A204.1 (cell line): ENCODE data around the gene RAP1GAP2.
"Not testable (repeated sequence)": the region's sequence is repeated elsewhere in the genome, so short reads cannot be mapped to it uniquely, and the experiment has no call there.

Experiments
- FAIRE-seq: peaks from 2 replicates; lab custom pipeline; 2012; peaks lifted over from hg19 to GRCh38; lab: Jason Lieb, UNC

Gene RAP1GAP2

GRCh38 chr17:2974347-2974746 lies 178.1 kb downstream of the RAP1GAP2 start:
- no peak for FAIRE-seq

- FAIRE-seq, result no peak
Measured at GRCh38 chr17:2975469-2975958, 179.3 kb downstream of the RAP1GAP2 start.

DNA sequence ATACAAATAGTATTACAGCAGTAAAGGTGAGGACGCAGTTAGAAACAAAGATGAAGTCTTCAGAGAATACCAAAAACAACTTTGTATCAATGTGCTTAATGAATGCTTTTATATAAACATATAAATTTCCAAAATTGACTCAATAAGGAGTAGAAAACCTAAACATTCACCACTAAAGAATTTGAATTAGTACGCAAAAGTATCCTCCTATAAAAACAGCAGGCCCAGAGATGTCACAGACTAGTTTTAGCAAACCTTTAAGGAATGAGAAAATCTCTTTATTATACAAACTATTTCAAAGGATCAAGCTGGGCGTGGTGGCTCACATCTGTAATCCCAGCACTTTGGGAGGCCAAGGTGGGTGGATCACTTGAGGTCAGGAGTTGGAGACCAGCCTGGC lies 180.9 kb downstream of the RAP1GAP2 start:
- no peak for FAIRE-seq

- no peak for FAIRE-seq
Measured at GRCh38 chr17:2978116-2978515, 181.9 kb downstream of the RAP1GAP2 start.

DNA sequence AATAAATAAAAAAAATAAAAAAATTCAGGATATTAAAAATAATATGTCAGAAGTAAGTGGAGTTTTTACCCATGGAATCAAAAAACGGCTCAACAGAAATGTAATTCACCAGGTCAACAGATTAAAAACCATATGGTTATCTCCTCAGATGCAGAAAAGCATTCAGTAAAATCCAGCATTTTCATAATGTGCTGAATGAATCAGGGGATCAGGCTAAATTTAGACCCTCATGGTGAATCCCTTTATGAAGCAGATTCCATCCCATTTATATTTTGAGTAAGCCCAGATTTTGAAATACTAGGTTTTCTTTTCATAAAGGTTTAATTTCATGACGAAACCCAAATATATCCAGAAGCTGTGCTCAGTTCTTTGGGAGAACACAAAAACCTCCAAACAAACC lies 182.8 kb downstream of the RAP1GAP2 start:
- no peak for FAIRE-seq

DNA sequence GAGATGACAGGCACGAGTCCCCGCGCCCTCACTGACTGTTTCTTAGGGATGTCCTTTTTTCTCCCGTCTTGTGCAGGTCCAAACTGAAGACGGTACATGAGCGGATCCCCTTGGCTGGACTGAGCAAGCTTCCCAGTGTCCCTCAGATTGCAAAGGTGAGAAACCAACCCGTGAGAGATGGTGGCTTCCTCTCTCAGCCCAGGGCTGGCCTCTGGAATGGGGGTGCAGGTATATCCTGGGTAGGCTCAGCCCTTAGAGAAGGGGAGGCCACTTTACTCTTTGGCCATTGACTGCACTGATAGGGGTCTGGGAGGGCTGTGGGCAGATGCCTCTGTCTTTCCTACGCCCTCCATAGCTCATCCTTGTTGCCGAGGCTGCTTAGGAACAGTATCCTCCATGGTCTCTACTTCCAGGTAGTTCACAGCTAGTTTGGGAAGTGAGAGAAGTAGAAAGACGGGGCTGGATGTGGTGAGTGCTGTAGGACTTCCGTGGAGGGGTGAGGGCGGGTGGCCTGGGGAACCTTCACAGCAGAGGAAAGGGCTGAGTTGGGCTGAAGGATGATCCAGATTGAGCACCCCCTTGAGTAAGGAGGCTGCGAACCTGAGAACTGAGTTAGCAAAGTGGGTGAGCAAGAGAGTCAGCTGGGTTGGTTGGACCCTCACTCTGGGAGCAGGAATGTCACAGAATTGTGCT lies 184.1 kb downstream of the RAP1GAP2 start:
- FAIRE-seq, result no peak

DNA sequence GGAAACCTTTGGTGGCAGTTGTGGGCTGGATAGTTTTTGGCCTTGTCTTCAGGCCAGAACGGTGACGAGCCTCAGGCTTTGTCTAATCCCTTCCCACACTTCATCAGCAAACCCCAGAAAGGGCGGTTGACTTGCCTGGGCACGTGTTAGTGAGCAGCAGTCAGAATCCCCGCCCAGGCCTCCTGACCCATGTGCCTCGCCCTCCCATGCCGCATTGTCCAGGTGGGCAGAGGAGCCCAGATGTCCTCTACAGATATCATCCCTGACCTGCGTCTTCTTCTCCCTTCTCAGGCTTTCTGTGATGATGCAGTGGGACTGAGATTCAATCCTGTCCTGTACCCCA lies 184.6 kb downstream of the RAP1GAP2 start:
- FAIRE-seq, result no peak

DNA sequence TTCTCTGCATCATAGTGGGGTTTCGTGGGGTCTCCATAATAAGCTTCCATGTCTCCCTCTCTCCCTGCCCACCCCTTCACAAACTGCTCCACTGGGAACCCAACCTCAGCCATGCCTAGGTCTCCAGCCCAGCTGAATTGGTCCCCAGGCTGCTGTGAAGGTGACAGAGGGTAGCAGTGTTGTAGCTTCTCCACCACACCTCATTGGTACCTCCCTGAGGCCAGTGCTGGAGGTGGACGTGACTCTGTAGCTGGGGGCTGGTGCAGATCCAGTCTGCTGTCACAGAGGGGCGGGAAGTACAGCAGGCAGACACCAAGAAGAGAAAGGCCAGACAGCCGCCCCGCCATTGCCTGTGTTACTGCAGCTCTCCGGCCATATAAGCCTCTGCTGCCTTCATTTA lies 185.1 kb downstream of the RAP1GAP2 start:
- FAIRE-seq, result no peak

DNA sequence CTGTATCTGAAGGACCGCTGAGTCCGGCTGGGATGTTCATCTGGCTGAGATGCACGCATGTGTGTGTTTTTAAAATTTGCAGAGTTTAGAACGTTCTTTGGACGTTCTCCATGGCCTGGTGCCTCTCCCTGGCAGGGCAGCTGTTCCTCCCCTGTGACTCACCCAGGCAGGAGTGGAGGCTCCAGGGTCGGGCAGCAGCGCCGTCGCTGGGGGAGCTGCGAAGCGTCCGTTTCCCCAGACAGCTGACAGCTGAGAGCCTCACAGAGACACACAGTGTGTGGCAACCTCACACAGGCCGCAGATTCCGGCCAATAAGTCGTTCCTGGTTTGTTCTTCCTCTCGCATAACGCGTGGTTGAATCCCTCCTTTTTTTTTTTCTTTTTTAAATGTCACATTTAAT lies 186.6 kb downstream of the RAP1GAP2 start:
- no peak for FAIRE-seq

- FAIRE-seq, result no peak
Measured at GRCh38 chr17:2983255-2983654, 187.0 kb downstream of the RAP1GAP2 start.

- no peak for FAIRE-seq
Measured at GRCh38 chr17:2985318-2985717, 189.1 kb downstream of the RAP1GAP2 start.

GRCh38 chr17:2986925-2987324 lies 190.7 kb downstream of the RAP1GAP2 start:
- no peak for FAIRE-seq

GRCh38 chr17:2989396-2989795 lies 193.2 kb downstream of the RAP1GAP2 start:
- FAIRE-seq, result not testable (repeated sequence)

DNA sequence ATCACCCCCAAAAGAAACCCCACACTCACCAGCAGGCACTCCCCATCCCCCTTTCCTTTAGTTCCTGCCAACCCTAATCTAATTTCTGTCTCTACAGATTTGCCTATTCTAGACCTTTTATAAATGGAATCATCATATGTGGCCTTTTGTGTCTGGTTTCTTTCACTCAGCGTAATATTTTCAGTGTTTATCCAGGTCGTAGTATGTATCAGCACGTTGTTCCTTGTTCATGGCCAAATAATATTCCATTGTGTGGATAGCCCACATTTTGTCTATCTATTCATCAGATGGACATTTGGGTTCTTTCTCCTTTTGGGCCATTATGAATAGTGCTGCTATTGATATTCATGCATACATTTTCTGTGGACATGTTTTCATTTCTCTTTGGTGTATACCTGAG lies 193.6 kb downstream of the RAP1GAP2 start:
- no peak for FAIRE-seq

GRCh38 chr17:2990396-2990795 lies 194.2 kb downstream of the RAP1GAP2 start:
- FAIRE-seq, result no peak

GRCh38 chr17:2991396-2992180 lies 195.3 kb downstream of the RAP1GAP2 start:
- FAIRE-seq, result not testable (repeated sequence)

DNA sequence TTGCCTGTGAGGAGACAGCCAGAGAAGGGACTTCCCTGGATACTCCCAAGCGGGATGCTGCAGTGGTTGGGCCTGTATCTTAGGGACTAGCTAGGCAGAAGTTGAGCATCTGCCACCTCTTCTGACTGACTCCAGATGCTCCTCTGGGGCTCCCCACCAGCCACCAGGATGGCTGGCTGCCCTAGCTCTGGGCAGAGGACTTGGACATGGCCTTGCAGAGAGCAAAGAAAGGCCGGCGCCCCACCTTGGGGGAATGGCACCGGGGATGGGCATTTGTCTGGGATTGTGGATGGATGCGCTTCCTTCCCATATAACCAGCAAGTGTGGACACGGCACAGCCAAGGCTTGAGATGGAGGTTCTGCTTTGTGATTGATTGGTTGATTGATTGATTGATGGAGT lies 198.2 kb downstream of the RAP1GAP2 start:
- FAIRE-seq, result no peak

GRCh38 chr17:2995377-2995776 lies 199.1 kb downstream of the RAP1GAP2 start:
- FAIRE-seq, result no peak

DNA sequence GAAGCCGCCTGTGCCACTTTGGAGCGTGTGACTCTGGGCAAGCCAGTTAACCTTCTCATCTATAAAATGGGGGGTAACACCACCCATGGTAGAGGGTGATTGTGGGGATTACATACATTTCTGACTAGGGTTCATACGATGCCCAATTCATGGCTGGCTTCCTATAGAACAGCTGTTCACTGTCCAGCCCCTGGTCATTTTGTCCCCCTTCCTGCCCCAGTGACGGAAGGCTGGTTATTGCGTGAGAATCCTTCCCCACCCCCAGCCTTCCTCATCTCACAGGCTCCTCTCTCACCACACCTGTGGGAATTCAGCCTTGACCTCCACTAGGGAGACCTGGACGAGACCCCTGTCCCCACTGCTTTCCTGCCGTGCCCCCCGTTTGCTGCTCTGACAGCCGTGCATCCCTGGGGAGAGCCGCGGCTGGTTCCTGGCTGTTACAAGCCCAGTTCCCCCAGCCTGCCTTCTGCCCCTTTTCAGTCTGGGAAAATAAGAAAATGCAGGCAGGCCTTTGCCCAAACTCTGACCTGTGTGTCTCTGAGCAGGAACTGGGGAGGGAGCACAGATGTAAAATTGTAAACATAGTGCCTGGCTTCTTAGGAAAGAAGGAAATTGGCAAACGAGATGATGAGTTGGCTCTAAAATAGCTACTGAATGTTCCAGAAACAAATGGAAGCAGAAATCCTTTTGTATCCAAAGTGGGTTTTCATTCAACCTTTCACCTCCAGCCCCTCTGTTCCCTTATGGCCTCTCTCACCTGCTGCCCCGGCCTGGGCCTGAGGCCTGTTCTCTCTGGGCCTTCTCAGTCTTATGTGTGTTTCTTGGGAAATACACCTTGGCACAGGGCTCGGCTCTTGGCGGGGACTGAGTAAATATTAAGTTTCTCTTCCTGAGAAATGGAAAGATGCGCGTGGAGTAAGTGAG lies 199.9 kb downstream of the RAP1GAP2 start:
- no peak for FAIRE-seq

GRCh38 chr17:2996810-2997670 lies 200.8 kb downstream of the RAP1GAP2 start:
- no peak for FAIRE-seq

DNA sequence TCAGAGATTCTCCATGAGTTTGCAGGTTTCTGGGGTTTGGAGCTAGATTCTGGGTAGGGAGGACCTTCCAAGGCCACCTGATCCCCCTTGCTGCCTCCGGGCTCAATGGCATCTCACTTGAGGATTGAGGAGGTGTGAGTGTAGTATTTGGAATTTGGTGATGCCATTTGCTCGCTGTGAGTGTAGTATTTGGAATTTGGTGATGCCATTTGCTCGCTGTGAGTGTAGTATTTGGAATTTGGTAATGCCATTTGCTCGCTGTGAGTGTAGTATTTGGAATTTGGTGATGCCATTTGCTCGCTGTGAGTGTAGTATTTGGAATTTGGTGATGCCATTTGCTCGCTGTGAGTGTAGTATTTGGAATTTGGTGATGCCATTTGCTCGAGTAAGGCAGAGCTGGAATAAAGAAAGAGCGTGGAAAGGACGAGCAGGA lies 202.2 kb downstream of the RAP1GAP2 start:
- not testable (repeated sequence) for FAIRE-seq
